GM23338 (cell line): ENCODE data around the gene RRAD. TPM values are rescaled to one million over a fixed set of nuclear protein-coding genes. Genes with fewer than 3 reads are reported as not detected.

Experiments
- ATAC-seq: fragments of 200-7000 bp; cut with Tn5 transposase; 3 replicates; pipeline ENCODE4 v1.9.1; 2020
- DNase-seq: peaks from one replicate; pipeline ENCODE4 v3.0.0-alpha.2; 2015; ENCODE audit warnings: low spot score
- H2AFZ ChIP-seq: fragments of 200-600 bp; sonication (generic); 2 replicates; pipeline ENCODE4 v1.8.0; 2016; ENCODE audit warnings: antibody characterized with exemption, mild to moderate bottlenecking, moderate library complexity
- H3F3A ChIP-seq: fragments of 200-600 bp; sonication (generic); replicated peaks from 2 replicates; pipeline ENCODE4 v1.8.0; 2017; ENCODE audit warnings: antibody characterized with exemption, mixed run types, low read depth
- H3K27ac ChIP-seq: fragments of 200-600 bp; sonication (generic); 2 replicates; pipeline ENCODE4 v1.6.1; 2016; ENCODE audit warnings: low read depth
- H3K27me3 ChIP-seq: fragments of 200-600 bp; sonication (generic); 2 replicates; pipeline ENCODE4 v1.8.0; 2016; ENCODE audit warnings: mild to moderate bottlenecking, mixed run types, moderate library complexity; ENCODE audit not compliant: insufficient read depth
- H3K36me3 ChIP-seq: fragments of 200-600 bp; sonication (generic); 2 replicates; pipeline ENCODE4 v1.8.0; 2016; ENCODE audit warnings: mild to moderate bottlenecking; ENCODE audit not compliant: insufficient read depth
- H3K4me1 ChIP-seq: fragments of 200-600 bp; sonication (generic); 2 replicates; pipeline ENCODE4 v1.8.0; 2016; ENCODE audit warnings: mild to moderate bottlenecking, moderate library complexity; ENCODE audit not compliant: insufficient read depth
- H3K4me2 ChIP-seq: fragments of 200-600 bp; sonication (generic); 2 replicates; pipeline ENCODE4 v1.7.1; 2017; ENCODE audit warnings: mixed run types
- H3K4me3 ChIP-seq: fragments of 200-600 bp; sonication (generic); 2 replicates; pipeline ENCODE4 v1.6.1; 2016; ENCODE audit warnings: mixed run types
- H3K79me2 ChIP-seq: fragments of 200-600 bp; sonication (generic); replicated peaks from 2 replicates; pipeline ENCODE4 v1.8.0; 2017; ENCODE audit warnings: mild to moderate bottlenecking; ENCODE audit not compliant: insufficient read depth
- H3K9me2 ChIP-seq: fragments of 200-600 bp; sonication (generic); 2 replicates; pipeline ENCODE4 v1.8.0; 2017; ENCODE audit not compliant: insufficient read depth
- H4K20me1 ChIP-seq: fragments of 200-600 bp; sonication (generic); replicated peaks from 2 replicates; pipeline ENCODE4 v1.8.0; 2017; ENCODE audit warnings: mild to moderate bottlenecking; ENCODE audit not compliant: insufficient read depth
- H3K27ac Mint-ChIP-seq: 2 replicates; pipeline ENCODE4 v1.8.0; 2020; ENCODE audit warnings: inconsistent platforms, mild to moderate bottlenecking, moderate library complexity, mixed read lengths
- H3K27me3 Mint-ChIP-seq: 3 replicates; pipeline ENCODE4 v1.8.0; 2022; ENCODE audit warnings: low read depth, mild to moderate bottlenecking, moderate library complexity, mixed read lengths, inconsistent platforms; ENCODE audit not compliant: insufficient read depth, poor library complexity
- H3K36me3 Mint-ChIP-seq: 3 replicates; pipeline ENCODE4 v1.8.0; 2021; ENCODE audit warnings: low read depth, mild to moderate bottlenecking, inconsistent platforms, moderate library complexity, mixed read lengths
- H3K4me1 Mint-ChIP-seq: 3 replicates; pipeline ENCODE4 v1.8.0; 2020; ENCODE audit warnings: mild to moderate bottlenecking, inconsistent platforms, mixed read lengths
- H3K4me3 Mint-ChIP-seq: 3 replicates; pipeline ENCODE4 v1.8.0; 2021; ENCODE audit warnings: moderate library complexity, mild to moderate bottlenecking, inconsistent platforms, mixed read lengths
- H3K9me3 Mint-ChIP-seq: 3 replicates; pipeline ENCODE4 v1.8.0; 2020; ENCODE audit warnings: moderate library complexity, mild to moderate bottlenecking, inconsistent platforms, mixed read lengths
- CREB1 ChIP-seq: fragments of 250-450 bp; sonication (Bioruptor Pico); IDR thresholded peaks from 2 replicates; pipeline ENCODE4 v1.5.0; 2020; ENCODE audit warnings: low read depth, mild to moderate bottlenecking, moderate library complexity
- CTCF ChIP-seq, 2 experiments: fragments of 200-600 bp in 1 of 2; sonication (generic) in 1 of 2; conservative IDR thresholded peaks; 2 replicates each; pipeline versions ENCODE4 v1.5.1 to v1.6.1; 2016 to 2017; ENCODE audit warnings: antibody characterized with exemption in 2 of 2, low read depth in 2 of 2, mild to moderate bottlenecking in 2 of 2, moderate library complexity in 1 of 2
- ETS1 ChIP-seq: IDR thresholded peaks from 2 replicates; pipeline ENCODE4 v1.6.1; 2016; ENCODE audit warnings: antibody characterized with exemption
- EZH2 ChIP-seq: fragments of 200-600 bp; sonication (generic); IDR thresholded peaks from one replicate; pipeline ENCODE4 v1.8.0; 2017; ENCODE audit warnings: antibody characterized with exemption, mild to moderate bottlenecking, low read depth; ENCODE audit not compliant: unreplicated experiment
- EZH2phosphoT487 ChIP-seq: fragments of 200-600 bp; sonication (generic); IDR thresholded peaks from one replicate; pipeline ENCODE4 v1.8.1; 2018; ENCODE audit warnings: antibody characterized with exemption; ENCODE audit not compliant: unreplicated experiment
- JUNB ChIP-seq: IDR thresholded peaks from one replicate; pipeline ENCODE4 v1.6.1; 2016; ENCODE audit warnings: antibody characterized with exemption; ENCODE audit not compliant: unreplicated experiment
- NANOG ChIP-seq: IDR thresholded peaks from 2 replicates; pipeline ENCODE4 v1.6.1; 2016; ENCODE audit warnings: antibody characterized with exemption, borderline replicate concordance
- POLR2AphosphoS5 ChIP-seq: IDR thresholded peaks from 2 replicates; pipeline ENCODE4 v1.6.1; 2016; ENCODE audit warnings: antibody characterized with exemption, low read depth
- REST ChIP-seq: IDR thresholded peaks from one replicate; pipeline ENCODE4 v1.6.1; 2018; ENCODE audit warnings: antibody characterized with exemption; ENCODE audit not compliant: unreplicated experiment
- STAT1 ChIP-seq: IDR thresholded peaks from one replicate; pipeline ENCODE4 v1.6.1; 2016; ENCODE audit warnings: antibody characterized with exemption; ENCODE audit not compliant: unreplicated experiment
- ZNF114 ChIP-seq: fragments of 250-450 bp; sonication (Bioruptor Pico); IDR thresholded peaks from 2 replicates; pipeline ENCODE4 v1.5.0; 2020; ENCODE audit warnings: mild to moderate bottlenecking, moderate library complexity
- ZNF331 ChIP-seq: fragments of 250-450 bp; sonication (Bioruptor Pico); IDR thresholded peaks from 2 replicates; pipeline ENCODE4 v1.5.0; 2020; ENCODE audit warnings: low read depth, mild to moderate bottlenecking, moderate library complexity
- ZNF462 ChIP-seq: fragments of 250-450 bp; sonication (Bioruptor Pico); IDR thresholded peaks from 2 replicates; pipeline ENCODE4 v1.5.0; 2020; ENCODE audit warnings: mild to moderate bottlenecking, moderate library complexity
- polyA plus RNA-seq: library from polyadenylated mRNA; unstranded; fragments of >200 nt; fragmentation: Nextera tagmentation; extraction: Ambion mirVana; gene quantifications from 2 replicates; pipeline ENCODE4 v1.2.1, GENCODE V29; 2016
- total RNA-seq: library from RNA; depleted of rRNA; stranded (reverse); fragments of >200 nt; shearing (Covaris generic); gene quantifications from 2 replicates; pipeline ENCODE4 v1.2.3, GENCODE V29; 2014

RRAD gene
- total and polyA plus RNA-seq, 2 experiments from 2014 or later: 0.18 TPM; not detected in 1

- Histone ChIP-seq H3K36me3 (no peaks in the 10 kb centered on the region), H3K27ac (no peak overlapping the region), H4K20me1 (no peaks in the 10 kb centered on the region; the same call in 1 of the 2 replicates), H3K4me2 (no peak overlapping the region), H3F3A (no peaks in the 10 kb centered on the region), H3K4me1 (no peaks in the 10 kb centered on the region), H2AFZ (no peak overlapping the region), H3K9me2 (no peaks in the 10 kb centered on the region), H3K27me3 (no peaks in the 10 kb centered on the region), H3K4me3 (no peak overlapping the region), H3K79me2 (no peaks in the 10 kb centered on the region)
- Mint-ChIP-seq H3K27me3 (peaks cover 6% of the 10 kb centered on the region), H3K9me3 (no peaks in the 10 kb centered on the region; the same call in 2 of the 3 replicates), H3K36me3 (no peaks in the 10 kb centered on the region), H3K27ac (no peak overlapping the region), H3K4me3 (no peak overlapping the region), H3K4me1 (peaks cover 10% of the 10 kb centered on the region)
- no peak for TF ChIP-seq STAT1
- TF ChIP-seq ETS1: no peak
- TF ChIP-seq CREB1 (CRISPR knock-in tag): no peak
- TF ChIP-seq REST: no peak
- no peak for TF ChIP-seq ZNF331
- no peak for TF ChIP-seq JUNB
- no peak for TF ChIP-seq ZNF114
- TF ChIP-seq EZH2phosphoT487: no peak
- TF ChIP-seq NANOG: no peak
- no peak for TF ChIP-seq EZH2
- no peak for TF ChIP-seq CTCF (conservative IDR thresholded peaks at IDR 0.05; ENCODE audit: low read depth in 2 of 2)
- TF ChIP-seq POLR2AphosphoS5: no peak
- no peak for TF ChIP-seq ZNF462 (CRISPR knock-in tag)
- no peak for DNase-seq
- no peak for ATAC-seq
Observed at GRCh38 chr16:66959704-66960161, 34.4 kb upstream of the RRAD start.
